ENCODE results near the gene HOXB5.

DNA sequence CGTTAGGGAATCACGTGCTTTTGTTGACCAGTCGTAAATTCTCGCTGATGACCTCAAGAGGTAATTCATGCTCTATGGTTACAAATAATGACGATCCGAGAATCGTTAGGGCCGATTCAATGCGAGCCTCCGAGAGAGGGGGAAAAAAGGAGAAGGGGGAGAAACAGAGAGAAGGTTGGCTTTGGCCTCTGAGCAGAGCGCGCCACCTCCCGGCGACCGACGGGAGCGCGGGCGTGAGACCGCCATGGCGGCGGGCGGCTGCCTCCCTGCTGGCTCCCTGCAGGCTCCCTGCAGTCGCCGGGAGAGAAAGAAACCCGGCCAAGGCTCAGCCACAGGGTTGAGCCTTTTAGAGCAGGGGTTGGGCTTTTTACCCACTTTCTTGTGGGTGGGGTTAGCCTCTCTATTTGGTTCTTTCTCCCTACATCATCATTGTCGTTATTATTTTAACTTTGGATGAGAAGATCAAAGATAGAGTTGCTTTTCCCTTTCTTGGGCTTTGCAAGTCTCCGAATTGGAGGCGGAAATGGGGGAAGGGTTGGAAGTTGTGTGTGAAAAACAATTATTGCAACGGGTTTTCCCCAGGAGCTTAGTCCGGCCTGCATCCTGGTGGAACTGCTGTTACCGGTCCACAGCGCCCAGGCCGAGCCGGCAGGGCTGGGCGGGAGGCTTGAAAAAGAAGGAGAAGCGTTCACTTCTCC lies 410 bp upstream of the HOXB5 start:
- TF ChIP-seq, protein P1, sequence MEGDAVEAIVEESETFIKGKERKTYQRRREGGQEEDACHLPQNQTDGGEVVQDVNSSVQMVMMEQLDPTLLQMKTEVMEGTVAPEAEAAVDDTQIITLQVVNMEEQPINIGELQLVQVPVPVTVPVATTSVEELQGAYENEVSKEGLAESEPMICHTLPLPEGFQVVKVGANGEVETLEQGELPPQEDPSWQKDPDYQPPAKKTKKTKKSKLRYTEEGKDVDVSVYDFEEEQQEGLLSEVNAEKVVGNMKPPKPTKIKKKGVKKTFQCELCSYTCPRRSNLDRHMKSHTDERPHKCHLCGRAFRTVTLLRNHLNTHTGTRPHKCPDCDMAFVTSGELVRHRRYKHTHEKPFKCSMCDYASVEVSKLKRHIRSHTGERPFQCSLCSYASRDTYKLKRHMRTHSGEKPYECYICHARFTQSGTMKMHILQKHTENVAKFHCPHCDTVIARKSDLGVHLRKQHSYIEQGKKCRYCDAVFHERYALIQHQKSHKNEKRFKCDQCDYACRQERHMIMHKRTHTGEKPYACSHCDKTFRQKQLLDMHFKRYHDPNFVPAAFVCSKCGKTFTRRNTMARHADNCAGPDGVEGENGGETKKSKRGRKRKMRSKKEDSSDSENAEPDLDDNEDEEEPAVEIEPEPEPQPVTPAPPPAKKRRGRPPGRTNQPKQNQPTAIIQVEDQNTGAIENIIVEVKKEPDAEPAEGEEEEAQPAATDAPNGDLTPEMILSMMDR (IDR thresholded peaks at IDR 0.05): peak; percentile 66 to 87 (median 80)
- TF ChIP-seq POLR2A (IDR thresholded peaks at IDR 0.05): no peak
